Calu3 (cell line): Measurements from ENCODE around the gene KCNH6. TPM values are rescaled to one million over a fixed set of nuclear protein-coding genes. Genes with fewer than 3 reads are reported as not detected.

Source experiments
- Bru-seq: library from RNA; stranded (reverse); fragments of 400-500 nt; gene quantifications from one replicate; lab custom pipeline; 2021; lab: Mats Ljungman, UMichigan
- BruChase-seq, 2 experiments: library from RNA; stranded (reverse); fragments of 400-500 nt; gene quantifications; one replicate each; lab custom pipeline; 2021; lab: Mats Ljungman, UMichigan
- BruUV-seq: library from RNA; stranded (reverse); fragments of 400-500 nt; replicated peaks from 2 replicates; lab custom pipeline; 2021; lab: Mats Ljungman, UMichigan
- CTCF ChIA-PET: fragments of 300-600 bp; sonication (Branson Sonifier 250); formaldehyde crosslinking; loops from one replicate; lab custom pipeline; 2022; ENCODE audit warnings: antibody characterized with exemption; lab: Charles Lee
- DNase-seq: peaks from one replicate; pipeline ENCODE4 v3.0.0; 2022
- H3K27ac Mint-ChIP-seq: one replicate; pipeline ENCODE4 v1.8.0; 2022; ENCODE audit warnings: mixed read lengths; ENCODE audit not compliant: unreplicated experiment
- H3K27me3 Mint-ChIP-seq: one replicate; pipeline ENCODE4 v1.8.0; 2022; ENCODE audit warnings: mixed read lengths; ENCODE audit not compliant: unreplicated experiment
- H3K36me3 Mint-ChIP-seq: one replicate; pipeline ENCODE4 v1.8.0; 2022; ENCODE audit warnings: mild to moderate bottlenecking, moderate library complexity, mixed read lengths; ENCODE audit not compliant: insufficient read depth, unreplicated experiment
- H3K4me1 Mint-ChIP-seq: one replicate; pipeline ENCODE4 v1.8.0; 2022; ENCODE audit warnings: mild to moderate bottlenecking, low read depth, mixed read lengths; ENCODE audit not compliant: unreplicated experiment
- H3K4me3 Mint-ChIP-seq: one replicate; pipeline ENCODE4 v1.8.0; 2022; ENCODE audit warnings: mild to moderate bottlenecking, low read depth, moderate library complexity, mixed read lengths; ENCODE audit not compliant: unreplicated experiment
- H3K9me3 Mint-ChIP-seq: one replicate; pipeline ENCODE4 v1.8.0; 2022; ENCODE audit warnings: low read depth, mixed read lengths; ENCODE audit not compliant: unreplicated experiment
- CTCF ChIP-seq: fragments of 200-600 bp; IDR thresholded peaks from one replicate; pipeline ENCODE4 v1.8.0; 2022; ENCODE audit warnings: antibody characterized with exemption; ENCODE audit not compliant: unreplicated experiment
- intact Hi-C: fragments of 100-400 bp; cut with micrococcal nuclease; formaldehyde crosslinking; loops from one replicate; pipeline ENCODE4 v1.10.0; 2022; ENCODE audit not compliant: unreplicated experiment
- long read RNA-seq: library from polyadenylated mRNA; stranded (forward); transcript quantifications from one replicate; pipeline ENCODE4 v2.0.0, GENCODE V29; 2022
- total RNA-seq: library from RNA; stranded (reverse); gene quantifications from 2 replicates; pipeline ENCODE4 v1.2.3, GENCODE V29; 2022

Gene KCNH6
- total RNA-seq (not detected in 2 replicates), Bru-seq, nascent RNA (percentile 4 among the genes with signal in this experiment), BruChase-seq, experiment 1, labeled RNA remaining after a 6-hour chase (not detected), BruChase-seq, experiment 2, labeled RNA remaining after a 2-hour chase (not detected)
- long read RNA-seq, result 0 reads

- peaks cover 7% of the 10 kb centered on the region for H3K36me3 Mint-ChIP-seq
- TF ChIP-seq CTCF, result no peak
- intact Hi-C loops, result no loop called here
- CTCF ChIA-PET, result no interaction called here
- peak within 1 kb of the TSS; percentile 25 for H3K4me3 Mint-ChIP-seq
- no peak for DNase-seq
- H3K27ac Mint-ChIP-seq, result no peak within 1 kb of the TSS
- no TSS peak for BruUV-seq
- peaks cover 69% of the 10 kb centered on the region for H3K27me3 Mint-ChIP-seq
- no peaks in the 10 kb centered on the region for H3K9me3 Mint-ChIP-seq
- H3K4me1 Mint-ChIP-seq, result peaks cover 10% of the 10 kb centered on the region
These were observed at the start of gene KCNH6 for GRCh38 chr17:63523253-63523855. Gene KCNH6, plus strand, starts transcription at chr17:63523358. Its CDS starts 56 bp downstream, at chr17:63523414.

- TF ChIP-seq CTCF, result no peak
- DNase-seq, result no peak
- no TSS peak for BruUV-seq
- CTCF ChIA-PET, result interaction anchor here (0.5 kb wide), 1 partner anchor 39 kb away, joined by 5 read pairs; no protein-coding TSS in a partner anchor
- H3K9me3 Mint-ChIP-seq, result no peaks in the 10 kb centered on the region
- intact Hi-C loops, result no loop called here
- no peak overlapping the region for H3K4me3 Mint-ChIP-seq
- H3K27me3 Mint-ChIP-seq, result no peaks in the 10 kb centered on the region
- no peak overlapping the region for H3K27ac Mint-ChIP-seq
- H3K4me1 Mint-ChIP-seq, result no peaks in the 10 kb centered on the region
- peaks cover 11% of the 10 kb centered on the region for H3K36me3 Mint-ChIP-seq
These were observed 49.0 kb upstream of the KCNH6 start for GRCh38 chr17:63474174-63474573.

- intact Hi-C loops, result no loop called here
- no peak for TF ChIP-seq CTCF
- no peak overlapping the region for H3K4me3 Mint-ChIP-seq
- peaks cover 11% of the 10 kb centered on the region for H3K36me3 Mint-ChIP-seq
- no peaks in the 10 kb centered on the region for H3K9me3 Mint-ChIP-seq
- BruUV-seq, result no TSS peak
- no peak overlapping the region for H3K27ac Mint-ChIP-seq
- no peaks in the 10 kb centered on the region for H3K4me1 Mint-ChIP-seq
- no peaks in the 10 kb centered on the region for H3K27me3 Mint-ChIP-seq
- DNase-seq, result no peak
- CTCF ChIA-PET, result no interaction called here
These were observed 48.3 kb upstream of the KCNH6 start for GRCh38 chr17:63474586-63475460.

GRCh38 chr17:63475491-63476412, 47.4 kb upstream of the KCNH6 start:
- Mint-ChIP-seq H3K36me3 (peaks cover 11% of the 10 kb centered on the region), H3K27ac (no peak overlapping the region), H3K9me3 (no peaks in the 10 kb centered on the region), H3K27me3 (no peaks in the 10 kb centered on the region), H3K4me3 (no peak overlapping the region), H3K4me1 (no peaks in the 10 kb centered on the region)
- TF ChIP-seq CTCF, result no peak
- BruUV-seq, result no TSS peak
- CTCF ChIA-PET, result no interaction called here
- no peak for DNase-seq
- intact Hi-C loops, result no loop called here
